GM19438 (cell line): ENCODE data around the gene SIX2.
A peak's percentile ranks its signal among the peaks of the same experiment; 100 is the strongest.
"Not testable (repeated sequence)": the region's sequence is repeated elsewhere in the genome, so short reads cannot be mapped to it uniquely, and the experiment has no call there.

Experiments
- ATAC-seq: cut with Tn5 transposase; IDR thresholded peaks from one replicate; pipeline ENCODE4 v1.9.1; 2021; ENCODE audit warnings: low read depth; ENCODE audit not compliant: unreplicated experiment

The SIX2 gene

DNA sequence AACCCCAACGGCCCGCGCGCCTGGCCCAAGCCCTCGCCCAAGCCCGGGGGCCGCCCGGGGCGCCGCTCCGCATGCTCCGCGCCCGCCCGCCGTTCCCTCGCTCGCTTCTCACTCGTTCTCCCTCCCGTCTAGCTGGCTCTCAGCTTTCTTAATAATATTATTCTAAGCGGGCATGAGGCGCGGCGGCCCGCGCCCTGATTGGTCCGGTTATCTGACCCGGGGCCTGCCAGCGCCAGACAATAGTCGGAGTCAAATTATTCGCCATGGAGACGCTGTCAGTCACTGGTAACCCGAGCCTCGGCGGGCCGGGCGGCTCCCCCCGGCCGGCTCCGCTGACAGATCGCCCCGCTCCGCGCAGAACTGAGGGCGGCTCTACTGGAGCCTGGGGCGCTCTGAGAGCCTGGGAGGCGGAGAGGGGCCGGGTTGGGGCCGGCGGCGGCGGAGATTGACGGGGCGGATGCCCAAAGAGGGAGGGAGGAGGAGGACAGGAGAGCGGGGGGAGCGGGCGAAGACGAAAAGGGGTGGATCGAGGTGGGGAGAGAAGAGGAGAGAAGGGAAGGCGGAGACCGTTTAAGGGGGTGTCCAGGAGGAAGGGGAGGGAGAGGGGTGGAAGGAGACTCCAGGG, at the start of gene SIX2:
Gene SIX2, minus strand, starts transcription at position 150 of the 625 bp plus-strand sequence. CDS start 342 bp downstream, outside the sequence.
- peak; percentile 45 for ATAC-seq

DNA sequence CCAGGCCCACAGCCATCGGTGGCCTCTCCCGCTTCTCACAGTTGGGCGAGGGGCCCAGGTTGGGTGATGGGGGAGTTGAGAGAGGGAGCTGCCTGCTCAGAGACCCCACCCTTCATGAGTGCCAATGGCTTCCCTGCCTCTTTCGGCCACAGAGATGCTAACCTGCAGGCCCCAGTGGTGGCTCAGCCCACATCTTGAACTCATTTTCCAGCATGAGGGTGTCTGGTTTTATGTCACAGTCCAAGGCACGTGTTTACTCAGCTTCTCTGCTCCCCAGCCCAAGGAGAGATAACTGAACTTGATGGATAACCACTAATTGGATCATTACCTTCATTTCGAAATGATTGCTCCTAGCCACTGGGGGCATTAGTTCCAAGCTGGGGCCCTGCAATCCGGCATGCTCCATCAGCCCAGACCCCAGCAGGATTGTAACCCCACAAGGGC, 45.9 kb upstream of the SIX2 start:
- ATAC-seq: no peak

DNA sequence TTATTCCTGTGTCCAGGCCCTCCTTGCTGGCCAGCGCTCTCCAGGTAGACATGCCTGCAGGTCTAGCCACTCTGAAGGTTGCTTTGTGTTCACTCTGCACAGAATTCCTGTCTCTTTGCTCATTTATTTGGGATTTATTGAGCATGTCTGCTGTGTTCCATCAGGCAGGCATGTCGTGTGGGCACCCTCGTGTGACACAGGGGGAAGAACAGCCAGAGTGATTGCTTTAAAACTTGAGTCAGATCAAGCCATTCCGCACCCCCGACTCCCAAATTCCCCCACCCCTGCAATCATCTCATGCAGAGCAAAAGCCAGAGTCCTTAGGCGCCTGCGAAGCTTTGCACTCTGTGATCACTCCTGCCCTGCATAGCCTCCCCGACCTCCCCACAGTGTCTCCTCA, 44.7 kb upstream of the SIX2 start:
- ATAC-seq: no peak

DNA sequence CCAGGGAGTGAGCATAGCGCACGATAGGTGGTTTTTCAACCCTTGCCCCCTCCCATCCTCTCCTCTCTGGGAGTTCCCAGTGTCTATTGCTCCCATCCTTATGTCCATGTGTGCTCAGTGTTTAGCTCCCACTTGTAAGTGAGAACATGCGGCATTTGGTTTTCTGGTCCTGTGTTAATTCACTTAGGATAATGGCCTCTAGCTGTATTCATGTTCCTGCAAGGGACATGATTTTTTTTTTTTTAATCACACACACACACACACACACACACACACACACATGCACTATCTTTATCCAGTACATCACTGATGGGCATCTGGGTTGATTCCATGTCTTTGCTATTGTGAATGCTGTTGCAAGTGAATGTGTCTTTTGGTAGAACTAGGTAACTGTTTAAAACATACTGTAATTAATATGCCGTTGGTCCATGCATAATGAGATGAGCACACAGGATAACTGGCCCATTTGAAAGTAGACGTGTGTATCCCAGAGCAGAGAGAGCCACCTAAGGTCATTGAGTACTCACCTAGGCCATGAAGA, 43.2 kb upstream of the SIX2 start:
- no peak for ATAC-seq

DNA sequence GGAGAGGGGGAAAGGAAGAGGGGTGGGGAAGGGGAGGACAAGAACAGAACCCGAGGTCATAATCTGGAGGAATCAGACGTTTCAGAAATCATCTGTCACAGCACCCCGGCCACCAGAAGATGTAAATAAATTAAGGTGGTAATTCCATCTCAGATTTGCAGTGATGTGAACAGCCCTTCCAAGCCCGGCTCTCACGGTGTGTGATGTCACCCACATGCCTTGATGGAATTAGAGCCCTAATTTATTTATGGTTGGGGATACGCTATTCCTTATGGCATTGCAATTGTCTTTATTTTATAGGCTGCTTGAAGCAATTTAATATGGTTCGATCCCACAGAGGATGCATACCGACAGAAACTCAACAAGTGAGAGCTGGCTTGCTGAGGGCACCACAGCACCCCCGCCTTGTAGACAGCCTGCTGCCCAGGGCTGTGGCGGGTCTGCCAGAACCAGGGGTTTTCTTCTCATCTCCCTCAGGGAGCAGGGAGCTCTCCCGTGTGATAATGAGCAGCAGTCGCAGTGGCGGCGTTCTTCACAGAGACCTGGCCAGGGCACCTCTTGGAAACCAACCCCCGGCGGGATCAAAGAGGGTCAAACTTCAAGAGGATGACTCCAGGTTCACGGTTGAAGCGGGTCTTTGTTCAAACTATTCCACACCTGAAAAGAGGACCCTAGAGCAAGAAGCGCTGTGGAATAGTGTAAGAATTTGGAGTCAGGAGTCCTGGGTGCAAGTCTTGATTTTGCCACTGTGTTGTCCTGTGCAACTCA, 40.5 kb upstream of the SIX2 start:
- ATAC-seq: no peak

DNA sequence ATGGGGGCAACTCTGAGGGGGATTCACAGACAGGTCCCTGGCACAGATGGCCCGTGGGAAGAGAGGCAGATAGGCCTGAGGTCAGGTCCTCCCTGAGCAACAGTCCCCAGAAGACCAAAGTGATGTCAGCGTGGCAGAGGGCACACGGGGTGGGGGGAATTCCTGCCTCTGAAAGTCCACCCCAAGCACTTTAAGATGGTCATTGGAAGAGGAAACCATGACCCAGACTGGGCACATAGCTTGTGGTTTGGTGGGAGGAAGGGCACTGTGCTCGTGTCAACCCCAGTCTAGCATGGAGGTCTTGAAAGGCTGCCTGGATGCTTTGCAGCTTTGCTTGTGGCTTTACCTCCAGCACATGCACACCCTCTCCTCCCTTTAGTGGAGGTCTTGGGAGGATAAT, 38.0 kb upstream of the SIX2 start:
- ATAC-seq: no peak

DNA sequence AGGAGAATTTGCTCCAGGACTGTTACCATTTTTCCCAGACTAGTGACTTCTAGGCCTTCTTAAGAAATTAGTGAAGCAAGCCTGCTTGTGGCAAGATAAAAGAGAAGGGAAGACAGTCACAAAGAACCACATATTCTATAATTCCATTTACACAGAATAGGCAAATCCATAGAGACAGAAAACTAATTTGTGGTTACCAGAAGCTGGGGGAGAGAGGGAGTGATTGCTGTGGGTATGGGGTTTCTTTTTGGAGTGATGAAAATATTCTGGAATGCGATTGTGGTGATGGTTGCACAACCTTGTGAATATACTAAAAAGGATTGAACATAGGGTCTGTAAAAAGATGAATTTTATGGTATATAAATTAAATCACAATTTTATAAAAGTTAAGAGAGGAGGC, 37.5 kb upstream of the SIX2 start:
- ATAC-seq: no peak

DNA sequence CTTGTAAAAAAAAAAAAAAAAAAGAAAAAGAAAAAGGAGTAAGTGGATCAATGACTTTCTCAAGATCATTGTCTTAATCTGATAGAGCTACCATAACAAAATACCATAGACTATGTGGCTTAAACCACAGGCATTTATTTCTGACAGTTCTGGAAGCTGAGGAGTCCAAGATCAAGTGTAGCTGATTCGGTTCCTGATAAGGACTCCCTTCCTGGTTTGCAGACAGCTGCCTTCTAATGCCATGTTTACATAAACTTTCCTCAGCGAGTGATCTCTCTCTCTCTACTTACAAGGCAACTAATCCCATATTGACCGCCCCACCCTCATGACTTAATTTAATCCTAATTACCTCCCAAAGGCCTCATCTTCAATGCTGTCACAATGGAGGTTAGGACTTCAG, 36.5 kb upstream of the SIX2 start:
- ATAC-seq: no peak

DNA sequence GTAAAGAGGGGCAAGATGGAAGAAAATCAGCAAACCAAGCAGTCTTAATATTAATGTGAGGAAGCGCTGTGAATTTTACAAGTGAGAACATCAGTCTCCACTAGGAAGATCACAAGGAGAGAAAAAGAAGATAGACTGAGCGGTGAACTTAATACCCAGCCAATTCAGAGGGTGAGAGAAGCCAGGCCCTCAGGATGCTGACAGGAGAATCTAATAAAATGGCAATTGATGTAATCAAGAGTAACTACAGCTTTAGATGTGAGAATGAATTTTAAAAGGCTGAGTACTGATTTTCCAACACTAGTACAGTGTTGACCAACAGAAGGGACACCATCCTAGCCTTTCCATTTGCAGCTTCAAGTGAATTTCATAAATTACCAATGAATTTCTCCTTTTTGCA, 35.7 kb upstream of the SIX2 start:
- no peak for ATAC-seq

DNA sequence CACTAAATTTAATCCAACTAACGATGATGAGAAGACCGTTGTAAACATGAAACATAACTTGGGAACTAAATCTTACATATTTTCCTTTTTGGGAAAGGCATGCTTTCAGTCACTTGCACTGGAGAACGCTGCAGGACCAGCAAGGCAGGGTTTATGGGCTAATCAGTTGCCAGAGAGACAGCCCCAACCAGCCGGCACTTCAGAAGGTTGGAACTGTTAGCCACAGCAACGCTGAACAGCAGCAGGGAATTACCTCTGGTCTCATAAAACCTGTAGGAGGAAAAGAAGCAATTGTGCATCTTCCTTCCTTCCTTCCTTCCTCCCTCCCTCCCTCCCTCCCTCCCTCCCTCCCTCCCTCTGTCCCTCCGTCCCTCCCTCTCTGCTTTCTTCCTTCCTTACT, 33.9 kb upstream of the SIX2 start:
- ATAC-seq: no peak

DNA sequence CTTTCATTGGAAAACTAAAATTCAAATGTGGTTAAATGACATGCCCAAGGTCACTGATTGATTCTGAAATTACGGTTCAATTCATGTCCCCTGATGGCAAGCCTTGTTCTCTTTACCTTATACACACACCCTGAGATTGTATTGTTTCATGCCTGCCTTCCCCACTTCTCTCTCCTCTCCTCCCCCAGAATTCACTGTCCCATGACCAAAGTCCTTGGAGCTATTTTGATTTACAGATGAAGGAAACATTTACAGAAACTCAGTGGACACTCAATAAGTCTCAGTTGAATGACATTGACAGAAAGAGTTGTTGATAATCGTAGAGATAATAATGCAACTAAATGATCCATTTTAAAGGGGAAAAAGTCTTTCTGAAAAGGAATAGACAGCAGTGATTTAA, 33.1 kb upstream of the SIX2 start:
- no peak for ATAC-seq

DNA sequence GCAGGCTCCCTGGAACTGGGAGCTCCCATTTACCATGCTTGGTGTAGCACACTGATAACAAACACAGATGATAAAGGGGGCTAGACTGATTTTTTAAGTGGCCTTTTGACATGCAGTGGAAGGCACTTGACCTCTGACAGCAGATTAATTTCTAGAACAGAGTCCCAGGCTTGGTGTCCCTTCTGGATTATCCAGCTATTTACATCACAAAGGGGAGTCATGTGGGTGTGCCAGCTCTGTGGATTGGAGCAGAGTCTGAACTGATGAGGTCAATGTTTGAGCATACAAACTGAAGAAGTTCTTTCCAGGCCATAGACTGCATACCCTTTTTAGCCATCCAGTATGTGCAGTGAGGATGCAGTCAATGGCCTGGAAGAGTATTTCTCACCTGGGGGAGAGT, 31.5 kb upstream of the SIX2 start:
- no peak for ATAC-seq

DNA sequence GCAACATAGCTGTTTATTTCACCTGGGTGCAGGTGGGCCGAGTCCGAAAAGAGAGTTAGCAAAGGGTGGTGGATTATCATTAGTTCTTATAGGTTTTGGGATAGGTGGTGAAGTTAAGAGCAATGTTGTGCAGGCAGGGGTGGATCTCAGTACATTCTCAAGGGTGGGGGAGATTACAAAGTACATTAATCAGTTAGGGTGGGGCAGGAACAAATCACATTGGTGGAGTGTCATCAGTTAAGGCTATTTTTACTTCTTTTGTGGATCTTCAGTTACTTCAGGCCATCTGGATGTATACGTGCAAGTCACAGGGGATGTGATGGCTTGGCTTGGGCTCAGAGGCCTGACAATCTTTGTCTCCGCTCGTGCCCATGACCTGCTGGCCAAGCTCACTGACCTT, 30.6 kb upstream of the SIX2 start:
- not testable (repeated sequence) for ATAC-seq

DNA sequence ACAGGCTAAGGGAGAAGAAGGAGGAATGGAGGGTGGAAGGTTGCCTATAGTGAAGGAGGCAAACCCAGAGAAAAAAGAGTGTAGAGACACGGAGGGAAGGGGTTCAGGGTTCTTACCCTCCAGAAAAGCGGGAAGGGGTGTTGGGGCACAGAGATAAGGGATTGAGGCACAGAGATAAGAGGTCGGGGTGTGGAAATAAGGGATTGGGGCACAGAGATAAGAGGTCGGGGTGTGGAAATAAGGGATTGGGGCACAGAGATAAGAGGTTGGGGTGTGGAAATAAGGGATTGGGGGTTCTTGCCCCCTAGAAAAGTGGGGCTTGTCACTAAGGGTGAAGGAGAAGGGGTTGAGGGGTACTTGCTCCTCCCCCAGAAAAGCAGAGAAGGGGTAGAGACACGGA, 29.6 kb upstream of the SIX2 start:
- not testable (repeated sequence) for ATAC-seq

DNA sequence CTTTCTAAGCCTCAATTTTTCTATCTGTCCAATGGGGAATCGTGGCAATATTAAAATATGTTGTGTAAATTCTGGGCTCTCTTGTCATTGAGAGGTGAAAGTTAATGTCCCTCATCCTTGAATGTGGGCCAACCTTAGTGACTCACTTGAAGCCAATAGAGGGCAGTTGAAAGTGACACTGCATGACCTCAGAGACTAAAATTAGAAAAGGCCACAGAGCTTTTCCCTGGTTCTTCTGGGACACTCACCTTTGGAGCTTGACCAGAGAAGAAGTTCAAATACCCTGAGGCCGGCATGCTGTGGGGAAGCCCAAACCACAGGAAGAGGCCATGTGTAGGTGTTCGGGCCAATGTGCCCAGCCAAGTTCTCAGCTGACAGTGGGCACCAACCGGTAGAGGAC, 24.1 kb upstream of the SIX2 start:
- no peak for ATAC-seq

DNA sequence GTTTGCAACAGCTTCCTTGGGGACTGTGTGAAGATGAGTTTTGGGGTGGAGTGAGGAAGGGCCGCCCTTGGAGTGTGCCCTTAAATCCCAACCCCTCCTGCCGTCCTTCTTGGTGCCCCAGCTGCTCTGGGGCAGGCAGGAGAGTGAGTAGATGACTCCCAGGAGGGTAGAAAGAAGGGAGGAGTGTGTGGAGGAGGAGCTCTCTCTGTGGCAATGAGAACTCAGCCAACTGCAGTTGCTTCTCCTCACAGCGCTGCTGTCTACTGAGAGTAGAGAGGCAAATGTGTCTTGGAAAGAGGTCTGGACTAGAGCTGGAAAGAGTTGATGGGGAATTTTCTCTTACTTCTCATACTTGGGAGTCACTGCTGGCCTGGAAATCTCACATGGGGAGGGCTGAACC, 21.8 kb upstream of the SIX2 start:
- ATAC-seq: no peak

DNA sequence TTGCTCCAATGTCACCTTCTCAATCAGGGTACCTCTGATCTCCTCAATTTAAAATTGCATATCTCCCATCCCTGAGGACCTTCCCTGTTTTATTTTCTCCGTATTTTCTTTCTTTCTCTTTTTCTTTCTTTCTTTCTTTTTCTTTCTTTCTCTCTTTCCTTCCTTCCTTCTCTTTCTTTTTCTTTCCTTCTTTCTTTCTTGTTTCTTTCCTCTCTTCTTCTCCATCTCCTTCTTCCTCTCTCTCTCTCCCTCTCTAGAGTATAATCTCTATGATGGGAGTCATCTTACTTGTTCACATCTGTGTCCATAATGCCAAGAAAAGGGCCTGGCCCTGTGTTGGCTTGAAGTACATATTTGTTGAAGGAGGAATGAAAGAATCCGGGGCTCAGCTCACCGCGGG, 21.3 kb upstream of the SIX2 start:
- ATAC-seq: no peak

DNA sequence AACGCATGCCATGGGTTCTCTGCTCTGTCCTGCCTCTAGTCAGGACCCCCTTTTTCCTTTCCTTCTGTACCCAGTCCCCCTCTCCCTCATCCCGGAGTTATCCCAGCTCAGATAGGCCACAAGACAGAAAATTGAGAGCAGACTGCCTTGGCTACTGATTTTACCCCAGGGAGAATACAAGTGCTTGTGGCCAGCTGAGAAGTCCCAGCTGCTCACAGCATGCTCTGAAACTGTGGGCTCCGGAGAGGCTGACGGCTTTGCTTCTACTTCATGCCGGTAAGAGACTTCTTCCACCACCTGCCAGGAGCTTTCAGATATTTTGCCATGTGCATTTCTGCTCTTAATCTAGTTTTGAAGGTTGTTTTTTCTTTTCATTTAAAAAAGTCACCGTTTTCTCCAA, 20.0 kb upstream of the SIX2 start:
- no peak for ATAC-seq

DNA sequence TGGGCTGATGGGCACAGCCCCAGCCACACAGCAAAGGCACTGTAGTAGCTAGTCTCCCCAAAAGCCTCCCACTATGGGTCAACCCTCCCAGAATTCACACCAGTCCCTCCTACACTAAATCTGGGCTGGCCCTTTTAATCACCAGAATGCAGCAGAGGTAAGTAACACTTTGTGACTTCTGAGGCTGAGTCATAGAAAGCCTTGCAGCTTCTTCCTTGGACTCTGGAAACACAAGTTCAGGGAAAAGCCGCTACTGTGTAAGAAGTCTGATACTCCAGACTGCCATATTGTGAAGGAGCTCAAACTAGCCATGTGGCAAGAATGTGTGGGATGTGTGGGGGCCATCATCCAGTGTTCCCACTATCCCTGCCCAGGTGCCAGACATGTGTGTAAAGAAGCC, 19.0 kb upstream of the SIX2 start:
- no peak for ATAC-seq

DNA sequence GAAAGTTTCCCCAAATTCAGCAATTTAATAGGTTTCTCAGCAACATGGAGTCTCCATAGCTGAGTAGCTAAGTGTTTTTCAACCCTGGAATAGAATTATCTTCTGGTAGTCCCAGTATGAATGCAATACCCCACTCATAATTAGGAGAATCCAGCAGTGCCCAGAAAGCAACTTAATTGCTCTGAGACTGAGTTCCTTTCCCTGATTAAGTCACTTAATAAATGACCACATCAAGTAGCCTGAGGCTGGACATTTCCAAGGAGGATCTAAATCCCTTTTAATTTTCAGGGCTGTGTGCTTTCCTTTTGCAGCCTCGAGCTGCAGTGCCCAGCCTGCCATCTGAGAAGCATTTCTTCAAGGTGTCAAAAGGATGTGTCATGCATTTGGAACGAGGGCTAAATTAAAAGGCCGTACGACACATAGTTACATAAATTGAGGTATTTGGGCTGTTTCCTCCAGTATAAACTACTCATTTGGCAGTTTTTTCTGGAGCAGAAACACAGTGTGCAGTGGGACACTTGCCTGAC, 17.7 kb upstream of the SIX2 start:
- ATAC-seq: no peak

DNA sequence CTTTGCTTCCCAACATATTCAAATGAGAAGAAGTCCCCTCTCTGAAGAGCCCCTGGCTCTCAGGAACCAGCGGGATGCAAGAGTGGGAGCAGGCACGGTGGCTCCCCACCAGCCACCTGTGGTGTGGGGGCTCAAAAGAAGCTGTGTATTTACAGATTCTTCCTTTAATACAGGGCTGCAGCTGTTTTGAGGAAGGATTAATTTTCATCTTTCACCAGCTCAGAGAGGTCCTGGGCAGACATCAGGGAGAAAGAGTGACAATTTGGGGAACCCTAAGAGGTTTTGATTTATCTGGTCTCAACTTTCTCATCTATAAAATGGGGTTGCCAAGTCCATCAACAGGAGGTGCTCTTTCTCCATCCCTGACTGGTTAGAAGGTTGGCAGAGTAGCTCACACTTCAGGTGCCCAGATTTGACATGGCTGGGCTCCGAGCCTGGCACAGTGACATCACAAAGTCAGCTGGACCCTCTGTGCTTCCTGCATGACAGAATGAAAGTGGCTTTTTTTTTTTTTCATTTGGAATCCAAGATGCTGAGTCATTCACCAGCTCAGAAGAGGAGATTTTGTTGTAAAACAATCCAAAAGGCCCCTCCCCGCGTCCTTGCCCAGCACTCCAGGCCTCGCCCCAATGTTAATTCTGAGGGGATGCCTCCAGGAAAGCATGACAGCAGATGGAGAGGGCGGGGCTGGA, 15.5 kb upstream of the SIX2 start:
- ATAC-seq: no peak
